HG03457 (cell line): Measurements from ENCODE around the gene GRID2.
"Not testable (repeated sequence)": the region's sequence is repeated elsewhere in the genome, so short reads cannot be mapped to it uniquely, and the experiment has no call there.

Experiments used
- ATAC-seq: cut with Tn5 transposase; IDR thresholded peaks from one replicate; pipeline ENCODE4 v1.9.1; 2021; ENCODE audit warnings: moderate number of reproducible peaks; ENCODE audit not compliant: unreplicated experiment

GRID2 gene

GRCh38 chr4:92305148-92305877 lies 1.5 kb downstream of the GRID2 start:
- ATAC-seq, result no peak

DNA sequence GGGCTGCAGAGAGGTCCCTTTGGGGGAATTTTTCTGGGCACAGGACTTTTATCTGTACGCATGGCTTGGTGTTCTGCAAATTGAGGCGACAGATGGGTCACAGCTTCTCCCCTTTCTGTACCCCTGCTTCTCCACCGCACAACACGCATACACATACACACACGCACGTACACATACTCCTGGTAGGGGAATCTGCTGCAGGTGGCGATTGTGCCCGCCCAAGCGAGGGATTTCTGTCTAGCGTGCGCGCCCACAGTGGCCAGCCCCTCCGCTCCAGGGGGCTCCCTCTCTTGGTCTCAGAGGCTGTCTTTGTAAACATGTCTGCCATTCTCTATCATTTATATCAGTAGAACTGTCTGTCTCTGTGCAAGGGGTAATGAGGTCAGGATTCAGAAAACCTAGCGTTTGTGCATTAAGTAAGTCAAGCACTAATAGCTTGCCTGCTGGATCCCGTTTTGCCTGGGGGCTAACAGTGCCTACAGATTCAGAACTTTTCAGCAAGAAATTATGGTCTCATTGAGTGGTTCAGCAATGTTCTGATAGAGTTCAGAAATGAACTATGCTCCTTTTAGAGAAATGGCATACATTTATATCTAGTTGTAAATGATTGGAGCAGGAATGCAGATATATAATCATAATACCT lies 2.2 kb downstream of the GRID2 start:
- ATAC-seq, result no peak

GRCh38 chr4:92307181-92307580 lies 3.4 kb downstream of the GRID2 start:
- ATAC-seq, result no peak

GRCh38 chr4:92307866-92308265 lies 4.1 kb downstream of the GRID2 start:
- ATAC-seq, result no peak

DNA sequence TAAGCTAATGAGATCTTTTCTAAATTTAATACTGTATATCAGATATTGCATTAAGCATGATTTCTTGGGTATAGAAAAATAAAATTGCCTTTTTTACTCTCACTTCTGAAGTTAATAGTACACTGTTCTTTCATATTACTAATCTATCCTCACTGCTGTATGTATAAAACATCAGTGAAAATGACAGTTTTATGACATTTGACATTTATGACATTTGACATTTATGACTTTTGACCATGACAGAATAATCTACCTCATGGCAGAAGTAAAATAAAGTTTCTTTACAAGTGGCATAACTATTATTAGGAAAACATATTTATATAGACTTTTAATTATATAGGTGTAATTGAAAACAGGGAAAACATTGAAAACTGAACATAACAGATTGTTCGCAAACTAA lies 13.3 kb downstream of the GRID2 start:
- ATAC-seq, result no peak

DNA sequence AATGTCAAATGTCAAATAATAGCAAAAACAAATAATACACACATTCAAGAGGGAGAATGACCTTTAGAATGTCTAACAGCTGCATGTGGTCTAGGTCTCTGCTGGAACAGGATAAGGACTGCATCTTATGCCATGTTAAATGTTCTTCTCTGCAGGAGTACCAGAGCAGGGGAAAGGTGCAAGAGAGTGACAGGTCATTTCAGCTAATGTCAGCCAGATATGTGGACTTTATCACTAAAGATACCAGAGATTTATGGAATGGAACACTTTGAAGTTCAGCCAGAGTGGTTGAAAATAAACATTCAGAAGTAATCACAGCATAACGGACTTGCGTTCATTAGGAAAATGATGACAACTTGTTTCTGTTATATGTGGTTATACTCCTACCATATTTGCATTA lies 24.3 kb downstream of the GRID2 start:
- no peak for ATAC-seq

GRCh38 chr4:92333016-92333415 lies 29.2 kb downstream of the GRID2 start:
- ATAC-seq, result no peak

DNA sequence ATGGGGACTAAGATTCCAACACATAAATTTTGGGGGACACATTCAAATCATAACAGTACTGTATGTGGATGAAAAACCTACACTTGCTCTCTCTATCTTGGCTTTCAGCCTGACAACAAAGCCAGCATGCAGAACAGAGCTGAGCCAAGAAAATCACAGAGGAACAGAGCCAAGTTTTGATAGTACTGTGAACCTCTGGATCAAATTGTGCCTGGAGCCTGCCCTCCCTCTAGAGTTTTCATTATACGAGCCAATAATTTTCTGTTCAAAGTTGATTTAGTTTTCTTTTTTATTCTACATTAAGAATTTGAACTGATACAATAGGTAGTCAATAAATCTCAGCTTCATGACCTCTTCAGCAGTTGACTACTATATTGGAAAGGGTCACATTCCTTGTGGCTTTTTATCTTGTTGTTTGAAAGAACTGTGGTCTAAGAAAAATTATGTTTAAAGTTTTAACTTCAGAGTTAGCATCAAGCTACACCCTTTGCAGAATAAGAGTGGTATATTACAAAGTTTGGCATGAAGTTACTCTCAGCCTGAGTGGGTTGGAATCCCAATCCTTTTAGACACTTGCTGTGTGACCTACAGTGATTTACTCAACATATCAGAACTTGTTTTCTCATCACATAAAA lies 31.1 kb downstream of the GRID2 start:
- ATAC-seq, result no peak

DNA sequence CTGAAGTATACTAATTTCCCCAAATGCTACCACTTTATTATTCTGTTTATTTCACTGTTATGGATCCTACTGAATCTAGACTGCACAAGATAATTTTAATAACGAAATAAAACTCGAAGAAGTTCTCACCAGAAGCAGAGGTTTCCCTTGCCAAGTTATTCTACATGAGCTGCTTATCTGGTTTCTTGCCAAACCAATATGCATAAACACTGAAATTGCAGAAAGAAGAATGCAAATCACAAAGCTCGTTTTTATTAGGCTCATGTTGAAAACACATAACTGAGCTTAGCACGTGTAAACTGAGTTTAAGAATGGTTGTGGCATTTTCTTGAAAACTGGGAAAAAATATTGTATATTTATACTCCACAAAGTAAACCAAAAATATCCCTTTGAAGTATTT lies 35.9 kb downstream of the GRID2 start:
- no peak for ATAC-seq

- no peak for ATAC-seq
These were observed 40.5 kb downstream of the GRID2 start for GRCh38 chr4:92344216-92344615.

GRCh38 chr4:92346289-92346688 lies 42.5 kb downstream of the GRID2 start:
- no peak for ATAC-seq

- ATAC-seq, result no peak
These were observed 54.2 kb downstream of the GRID2 start for GRCh38 chr4:92357966-92358365.

- no peak for ATAC-seq
These were observed 55.7 kb downstream of the GRID2 start for GRCh38 chr4:92359491-92359890.

- no peak for ATAC-seq
These were observed 58.3 kb downstream of the GRID2 start for GRCh38 chr4:92362028-92362427.

GRCh38 chr4:92368653-92369052 lies 64.9 kb downstream of the GRID2 start:
- ATAC-seq, result no peak

DNA sequence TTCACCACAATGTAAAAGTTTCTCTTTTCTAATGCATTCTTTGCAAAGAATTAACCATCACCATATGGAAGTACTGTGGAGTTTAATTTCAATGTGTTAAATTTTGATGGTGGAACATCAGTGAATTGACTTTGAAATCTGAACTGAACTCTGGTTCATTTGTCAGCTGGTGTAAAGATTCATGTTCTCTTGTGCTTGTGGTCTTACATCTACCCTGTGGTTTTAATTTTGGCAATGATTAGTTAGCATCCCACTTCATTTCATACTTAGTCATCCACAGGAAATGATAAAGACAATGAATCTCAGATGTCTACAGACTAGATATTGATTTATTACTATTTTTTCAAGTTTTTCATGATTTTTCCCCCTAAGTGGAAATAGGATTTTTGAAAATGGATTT lies 77.8 kb downstream of the GRID2 start:
- no peak for ATAC-seq

DNA sequence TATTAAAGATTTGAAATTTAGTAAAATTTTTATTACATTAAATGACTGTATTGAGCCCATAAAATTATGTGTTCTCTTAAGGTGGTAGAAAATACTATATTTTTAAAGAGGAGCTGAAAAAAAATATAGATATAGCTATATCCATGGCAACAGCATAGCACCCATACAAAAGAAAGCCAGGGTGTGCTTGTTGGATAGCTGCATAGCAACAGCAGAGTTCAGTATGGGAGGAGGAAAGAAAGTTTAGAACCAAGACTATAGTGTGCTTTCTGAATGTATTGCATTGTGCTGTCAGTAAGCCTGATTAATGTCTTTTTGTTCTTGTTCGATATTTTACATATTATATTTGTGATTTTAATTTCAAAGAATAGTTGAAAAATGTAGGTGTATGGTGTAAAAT lies 78.4 kb downstream of the GRID2 start:
- no peak for ATAC-seq

GRCh38 chr4:92387459-92388069 lies 83.8 kb downstream of the GRID2 start:
- ATAC-seq, result peak; percentile 76

DNA sequence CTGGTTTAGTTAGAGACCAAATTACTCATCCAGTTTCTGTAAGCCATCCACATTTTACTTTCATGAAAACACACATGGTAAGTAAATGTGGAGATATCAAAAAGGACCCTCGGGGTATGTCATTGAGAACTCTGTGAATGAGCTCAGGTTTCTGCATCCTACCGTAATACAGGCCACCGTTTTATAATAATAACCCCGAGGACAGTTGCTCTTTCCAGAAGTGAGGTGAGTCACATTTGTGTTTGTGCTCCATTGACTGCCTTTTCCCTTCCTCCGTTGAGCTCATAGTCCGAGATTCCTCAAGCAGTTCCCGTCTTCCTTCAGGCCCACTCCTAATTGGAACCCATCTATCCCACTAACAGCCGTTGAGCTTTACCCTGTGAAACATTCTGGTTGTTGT lies 95.3 kb downstream of the GRID2 start:
- no peak for ATAC-seq

DNA sequence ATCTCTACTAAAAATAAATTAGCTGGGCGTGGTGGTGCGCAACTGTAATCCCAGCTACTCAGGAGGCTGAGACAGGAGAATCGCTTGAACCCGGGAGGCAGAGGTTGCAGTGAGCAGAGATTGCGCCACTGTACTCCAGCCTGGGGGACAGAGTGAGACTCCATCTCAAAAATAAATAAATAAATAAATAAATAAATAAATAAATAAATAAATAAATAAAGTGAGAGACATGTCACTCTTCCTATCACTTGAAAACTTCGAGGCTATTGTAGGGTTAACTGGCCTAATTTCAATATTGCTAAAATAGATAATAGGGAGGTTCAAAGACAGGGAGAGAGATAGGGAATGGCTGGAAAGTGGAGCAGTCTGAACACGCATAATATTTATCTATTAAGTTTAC lies 99.8 kb downstream of the GRID2 start:
- ATAC-seq, result not testable (repeated sequence)

DNA sequence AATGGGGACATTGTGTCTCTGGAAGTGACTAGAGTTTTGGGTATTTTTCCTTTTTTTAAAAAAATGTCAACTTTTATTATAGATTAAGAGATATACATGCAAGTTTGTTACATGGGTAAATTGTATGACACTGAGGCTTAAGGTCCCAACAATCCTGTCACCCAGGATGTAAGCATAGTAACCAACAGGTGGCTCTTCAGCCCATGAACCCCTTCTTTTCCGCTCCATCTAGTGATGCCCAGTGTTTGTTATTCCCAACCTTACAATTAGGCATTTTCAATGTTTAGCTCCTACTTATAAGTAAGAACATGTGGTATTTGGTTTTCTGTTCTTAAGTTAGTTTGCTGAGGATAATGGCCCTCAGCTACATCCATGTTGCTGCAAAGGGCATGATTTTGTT lies 102.7 kb downstream of the GRID2 start:
- ATAC-seq, result no peak

DNA sequence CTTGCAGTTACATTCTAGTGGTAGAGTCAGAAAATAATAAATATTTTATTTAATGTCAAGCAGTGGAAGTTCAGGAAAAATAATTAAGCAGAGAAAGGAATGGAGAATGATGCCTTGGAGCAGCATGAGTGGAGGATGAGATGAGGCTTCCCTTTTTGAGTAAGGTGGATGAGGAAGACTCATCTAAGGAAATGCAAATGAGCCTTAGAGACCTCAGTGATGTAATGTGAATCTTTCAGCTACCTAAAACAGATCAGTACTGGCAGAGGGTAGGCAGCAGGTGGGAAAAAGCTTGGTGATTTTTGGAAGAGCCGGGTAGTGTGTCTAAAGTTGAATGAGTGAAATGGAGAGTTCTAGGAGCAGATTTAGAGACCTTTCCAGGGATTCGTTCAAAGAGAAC lies 118.2 kb downstream of the GRID2 start:
- ATAC-seq, result peak; percentile 92
